GM23248 (cell line): ENCODE results near the gene MYH7.

Source experiments
- EZH2 ChIP-seq: fragments of 200-600 bp; sonication (generic); IDR thresholded peaks from 2 replicates; pipeline ENCODE4 v1.6.1; 2018; ENCODE audit warnings: antibody characterized with exemption, mild to moderate bottlenecking; ENCODE audit not compliant: insufficient read depth, poor library complexity, severe bottlenecking
- EZH2phosphoT487 ChIP-seq: fragments of 200-600 bp; sonication (generic); IDR thresholded peaks from 2 replicates; pipeline ENCODE4 v1.6.1; 2018; ENCODE audit warnings: antibody characterized with exemption, moderate library complexity, mild to moderate bottlenecking, low read depth; ENCODE audit not compliant: insufficient read depth

DNA sequence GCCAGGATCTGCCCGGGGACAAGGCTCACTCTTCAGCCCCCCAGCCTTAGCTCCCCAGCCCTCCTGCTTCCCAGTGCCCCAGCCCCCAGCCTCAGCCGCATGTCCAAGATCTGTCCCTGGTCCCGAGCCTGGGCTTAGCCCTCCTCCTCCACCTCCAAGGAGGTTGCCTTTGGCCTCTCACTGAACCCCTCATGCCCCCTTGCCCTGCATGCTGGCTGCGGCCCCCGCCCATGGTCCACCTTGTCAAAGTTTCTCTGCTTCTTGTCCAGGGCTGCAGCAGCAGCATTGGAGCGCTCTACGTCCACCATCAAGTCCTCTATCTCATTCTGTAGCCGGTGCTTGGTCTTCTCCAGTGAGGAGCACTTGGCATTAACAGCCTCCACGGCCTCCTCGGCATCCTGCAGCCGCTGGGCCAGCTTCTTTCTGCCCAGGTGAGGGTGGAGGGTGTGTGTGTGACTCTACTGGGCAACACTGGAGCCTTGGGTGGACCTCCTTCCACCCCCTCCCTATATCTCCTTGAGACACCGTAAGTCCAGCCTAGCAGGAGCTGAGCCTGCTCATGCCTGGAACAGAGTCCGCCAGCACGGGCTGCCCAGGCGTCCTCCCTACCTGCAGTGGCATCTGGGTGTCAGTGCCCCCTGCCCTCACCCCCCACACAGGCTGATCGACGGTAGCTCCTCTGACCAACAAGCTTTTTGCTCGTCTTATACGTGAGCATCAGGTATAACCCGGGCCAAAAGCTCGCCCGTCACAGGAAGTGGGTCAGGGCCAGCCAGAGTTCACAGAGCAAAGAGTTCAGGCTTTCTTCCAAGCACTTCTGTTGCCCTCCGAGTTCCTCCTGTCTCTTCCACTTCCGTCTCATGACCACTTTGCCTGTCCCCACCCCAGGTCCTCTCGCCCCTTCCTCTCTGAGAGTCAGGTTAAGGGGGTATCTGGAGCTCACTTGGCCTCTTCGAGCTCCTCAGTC, 47.3 kb downstream of the MYH7 start:
- TF ChIP-seq EZH2: no peak
- TF ChIP-seq EZH2phosphoT487: no peak
